Dermis microvascular lymphatic vessel endothelial cell (primary cell): Measurements from ENCODE around the gene KCNN3. TPM values are rescaled to one million over a fixed set of nuclear protein-coding genes. Genes with fewer than 3 reads are reported as not detected.
"Not testable (repeated sequence)": the region's sequence is repeated elsewhere in the genome, so short reads cannot be mapped to it uniquely, and the experiment has no call there.

Experiments
- DNase-seq, 2 donors: peaks; one replicate each; pipeline versions ENCODE4 v3.0.0 to v3.0.0-alpha.2; 2010; ENCODE audit warnings: low read depth in 2 of 2
- total RNA-seq: library from RNA; depleted of rRNA; stranded (reverse); fragments of >200 nt; gene quantifications from 2 replicates; pipeline ENCODE4 v1.2.1, GENCODE V29; 2014

KCNN3 gene
- total RNA-seq, 1 donor from 2014 or later = 1.0 TPM

GRCh38 chr1:154707901-154708463 lies 162.1 kb downstream of the KCNN3 start:
- DNase-seq = no peak

GRCh38 chr1:154706851-154707250 lies 163.2 kb downstream of the KCNN3 start:
- DNase-seq = no peak

GRCh38 chr1:154705544-154705943 lies 164.5 kb downstream of the KCNN3 start:
- no peak for DNase-seq

- DNase-seq = peak in 1 of 2 donors; percentile 33
Measured at GRCh38 chr1:154703170-154703569, 166.9 kb downstream of the KCNN3 start.

- DNase-seq = no peak
Measured at GRCh38 chr1:154698320-154699096, 171.6 kb downstream of the KCNN3 start.

- DNase-seq = peak; percentile 32 to 59
Measured at GRCh38 chr1:154697710-154698109, 172.4 kb downstream of the KCNN3 start.

- no peak for DNase-seq
Measured at GRCh38 chr1:154696456-154696855, 173.6 kb downstream of the KCNN3 start.

GRCh38 chr1:154695985-154696384 lies 174.1 kb downstream of the KCNN3 start:
- peak in 1 of 2 donors; percentile 29 for DNase-seq

GRCh38 chr1:154694995-154695394 lies 175.1 kb downstream of the KCNN3 start:
- DNase-seq = no peak

GRCh38 chr1:154689083-154689482 lies 181.0 kb downstream of the KCNN3 start:
- no peak for DNase-seq

- DNase-seq = no peak
Measured at GRCh38 chr1:154686507-154686906, 183.6 kb downstream of the KCNN3 start.

GRCh38 chr1:154683820-154684219 lies 186.3 kb downstream of the KCNN3 start:
- DNase-seq = no peak

- DNase-seq = no peak
Measured at GRCh38 chr1:154682254-154682653, 187.8 kb downstream of the KCNN3 start.

GRCh38 chr1:154677844-154678243 lies 192.2 kb downstream of the KCNN3 start:
- DNase-seq = not testable (repeated sequence)

- not testable (repeated sequence) for DNase-seq
Measured at GRCh38 chr1:154676847-154677246, 193.2 kb downstream of the KCNN3 start.

GRCh38 chr1:154674456-154674855 lies 195.6 kb downstream of the KCNN3 start:
- not testable (repeated sequence) for DNase-seq

- not testable (repeated sequence) for DNase-seq
Measured at GRCh38 chr1:154672245-154672644, 197.8 kb downstream of the KCNN3 start.

GRCh38 chr1:154671412-154671811 lies 198.7 kb downstream of the KCNN3 start:
- not testable (repeated sequence) for DNase-seq

- not testable (repeated sequence) for DNase-seq
Measured at GRCh38 chr1:154670310-154671270, 199.5 kb downstream of the KCNN3 start.

- peak; percentile 78 to 86 for DNase-seq
Measured at GRCh38 chr1:154669464-154670282, 200.4 kb downstream of the KCNN3 start.
